Measurements from ENCODE around the gene INSYN2B.

INSYN2B gene

DNA sequence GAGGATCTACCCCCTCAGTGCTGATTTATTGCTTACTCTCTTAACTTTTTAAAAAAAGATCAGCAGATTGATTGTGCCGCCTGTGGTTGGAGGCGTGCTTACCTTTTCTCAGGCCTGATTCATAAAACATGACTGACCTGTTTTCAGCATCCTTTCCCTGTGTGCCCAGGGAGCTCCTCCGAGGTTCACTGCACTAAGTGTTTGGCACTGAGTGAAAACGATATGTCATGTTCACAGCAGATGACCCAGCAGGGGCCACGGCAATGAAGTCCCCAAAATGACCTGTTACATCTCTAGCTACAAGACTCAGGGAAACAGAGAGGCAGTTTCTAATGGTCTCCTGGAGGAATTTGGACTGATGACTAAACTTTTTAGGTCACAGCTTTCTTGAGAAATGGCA lies 69.9 kb downstream of the INSYN2B start:
- TF ChIP-seq, protein P1, sequence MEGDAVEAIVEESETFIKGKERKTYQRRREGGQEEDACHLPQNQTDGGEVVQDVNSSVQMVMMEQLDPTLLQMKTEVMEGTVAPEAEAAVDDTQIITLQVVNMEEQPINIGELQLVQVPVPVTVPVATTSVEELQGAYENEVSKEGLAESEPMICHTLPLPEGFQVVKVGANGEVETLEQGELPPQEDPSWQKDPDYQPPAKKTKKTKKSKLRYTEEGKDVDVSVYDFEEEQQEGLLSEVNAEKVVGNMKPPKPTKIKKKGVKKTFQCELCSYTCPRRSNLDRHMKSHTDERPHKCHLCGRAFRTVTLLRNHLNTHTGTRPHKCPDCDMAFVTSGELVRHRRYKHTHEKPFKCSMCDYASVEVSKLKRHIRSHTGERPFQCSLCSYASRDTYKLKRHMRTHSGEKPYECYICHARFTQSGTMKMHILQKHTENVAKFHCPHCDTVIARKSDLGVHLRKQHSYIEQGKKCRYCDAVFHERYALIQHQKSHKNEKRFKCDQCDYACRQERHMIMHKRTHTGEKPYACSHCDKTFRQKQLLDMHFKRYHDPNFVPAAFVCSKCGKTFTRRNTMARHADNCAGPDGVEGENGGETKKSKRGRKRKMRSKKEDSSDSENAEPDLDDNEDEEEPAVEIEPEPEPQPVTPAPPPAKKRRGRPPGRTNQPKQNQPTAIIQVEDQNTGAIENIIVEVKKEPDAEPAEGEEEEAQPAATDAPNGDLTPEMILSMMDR (IDR thresholded peaks at IDR 0.05; ENCODE audit: low read depth, low read length) = no peak
- no peak for TF ChIP-seq EZH2phosphoT487 (IDR thresholded peaks at IDR 0.05; ENCODE audit: low read depth)
- no peak overlapping the region for H3K27ac ChIP-seq (ENCODE audit: low read length)
- no peak overlapping the region for H2AFZ ChIP-seq (ENCODE audit: low read depth, low read length)
- H3K4me2 ChIP-seq (ENCODE audit: low read length) = no peak overlapping the region
- H3K9me3 ChIP-seq (ENCODE audit: insufficient read depth, low read length) = no peaks in the 10 kb centered on the region
- H4K20me1 ChIP-seq (ENCODE audit: insufficient read depth, low read length) = peaks cover 11% of the 10 kb centered on the region
- H3K4me1 ChIP-seq (ENCODE audit: low read length) = no peaks in the 10 kb centered on the region
- no peaks in the 10 kb centered on the region for H3K79me2 ChIP-seq (ENCODE audit: low read length)
- H3K27me3 ChIP-seq (ENCODE audit: low read depth, low read length) = no peaks in the 10 kb centered on the region
- no peak overlapping the region for H3K9ac ChIP-seq (ENCODE audit: low read length)
- no peak overlapping the region for H3K4me3 ChIP-seq (ENCODE audit: low read length)
- H3K36me3 ChIP-seq (replicated peaks; ENCODE audit: low read depth, low read length) = no peaks in the 10 kb centered on the region

DNA sequence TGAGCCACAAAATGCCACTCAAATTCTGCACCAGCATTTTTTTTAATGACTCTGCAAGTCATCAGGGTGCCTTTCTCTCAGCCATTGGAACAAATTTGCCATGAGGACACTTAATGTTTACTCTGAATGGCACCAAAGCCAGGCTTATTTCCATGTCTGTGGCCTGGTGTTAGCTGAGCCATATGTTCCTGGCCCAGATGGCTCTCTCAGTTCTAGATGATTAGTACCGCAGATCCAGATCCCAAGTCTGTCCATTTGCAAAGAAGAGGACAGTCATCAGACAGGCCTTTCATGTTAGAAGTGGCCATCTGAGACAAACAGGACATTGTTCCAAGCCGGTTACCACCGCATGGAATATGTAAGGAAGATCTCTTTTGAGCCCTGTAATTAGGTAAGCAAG lies 70.3 kb downstream of the INSYN2B start:
- Histone ChIP-seq H3K27ac (ENCODE audit: low read length) (no peak overlapping the region), H3K27me3 (ENCODE audit: low read depth, low read length) (no peaks in the 10 kb centered on the region), H3K9ac (ENCODE audit: low read length) (no peak overlapping the region), H3K36me3 (replicated peaks; ENCODE audit: low read depth, low read length) (no peaks in the 10 kb centered on the region), H2AFZ (ENCODE audit: low read depth, low read length) (no peak overlapping the region), H3K79me2 (ENCODE audit: low read length) (no peaks in the 10 kb centered on the region), H3K4me1 (ENCODE audit: low read length) (no peaks in the 10 kb centered on the region), H3K9me3 (ENCODE audit: insufficient read depth, low read length) (no peaks in the 10 kb centered on the region), H3K4me3 (ENCODE audit: low read length) (no peak overlapping the region), H4K20me1 (ENCODE audit: insufficient read depth, low read length) (peaks cover 11% of the 10 kb centered on the region), H3K4me2 (ENCODE audit: low read length) (no peak overlapping the region)
- TF ChIP-seq, protein P1 (IDR thresholded peaks at IDR 0.05; ENCODE audit: low read depth, low read length) = no peak
- TF ChIP-seq EZH2phosphoT487 (IDR thresholded peaks at IDR 0.05; ENCODE audit: low read depth) = no peak

- no peaks in the 10 kb centered on the region for H3K4me1 ChIP-seq (ENCODE audit: low read length)
- H3K36me3 ChIP-seq (replicated peaks; ENCODE audit: low read depth, low read length) = no peaks in the 10 kb centered on the region
- H3K27me3 ChIP-seq (ENCODE audit: low read depth, low read length) = no peaks in the 10 kb centered on the region
- H3K9me3 ChIP-seq (ENCODE audit: insufficient read depth, low read length) = no peaks in the 10 kb centered on the region
- no peak overlapping the region for H3K9ac ChIP-seq (ENCODE audit: low read length)
- H3K27ac ChIP-seq (ENCODE audit: low read length) = no peak overlapping the region
- no peaks in the 10 kb centered on the region for H3K79me2 ChIP-seq (ENCODE audit: low read length)
- TF ChIP-seq, protein P1 (IDR thresholded peaks at IDR 0.05; ENCODE audit: low read depth, low read length) = no peak
- no peak for TF ChIP-seq EZH2phosphoT487 (IDR thresholded peaks at IDR 0.05; ENCODE audit: low read depth)
- H4K20me1 ChIP-seq (ENCODE audit: insufficient read depth, low read length) = peaks cover 18% of the 10 kb centered on the region
- H3K4me2 ChIP-seq (ENCODE audit: low read length) = no peak overlapping the region
- H2AFZ ChIP-seq (ENCODE audit: low read depth, low read length) = no peak overlapping the region
- no peak overlapping the region for H3K4me3 ChIP-seq (ENCODE audit: low read length)
These were observed 71.4 kb downstream of the INSYN2B start for GRCh38 chr5:169908864-169909263.

- Histone ChIP-seq H3K36me3 (replicated peaks; ENCODE audit: low read depth, low read length) (no peaks in the 10 kb centered on the region), H4K20me1 (ENCODE audit: insufficient read depth, low read length) (peaks cover 23% of the 10 kb centered on the region)
These were observed 73.3 kb downstream of the INSYN2B start for GRCh38 chr5:169906745-169907649.

More at GRCh38 chr5:169906745-169907649, 73.3 kb downstream of the INSYN2B start:
- TF ChIP-seq, protein P1 (IDR thresholded peaks at IDR 0.05; ENCODE audit: low read depth, low read length) = no peak
- TF ChIP-seq EZH2phosphoT487 (IDR thresholded peaks at IDR 0.05; ENCODE audit: low read depth) = no peak
- no peak overlapping the region for H3K4me3 ChIP-seq (ENCODE audit: low read length)
- no peak overlapping the region for H3K27ac ChIP-seq (ENCODE audit: low read length)
- H3K9me3 ChIP-seq (ENCODE audit: insufficient read depth, low read length) = no peaks in the 10 kb centered on the region
- no peaks in the 10 kb centered on the region for H3K27me3 ChIP-seq (ENCODE audit: low read depth, low read length)
- no peak overlapping the region for H3K9ac ChIP-seq (ENCODE audit: low read length)
- H2AFZ ChIP-seq (ENCODE audit: low read depth, low read length) = no peak overlapping the region
- no peaks in the 10 kb centered on the region for H3K79me2 ChIP-seq (ENCODE audit: low read length)
- no peaks in the 10 kb centered on the region for H3K4me1 ChIP-seq (ENCODE audit: low read length)
- H3K4me2 ChIP-seq (ENCODE audit: low read length) = no peak overlapping the region
